C4-2B (cell line): Measurements from ENCODE around the gene FAT4.

ENCODE experiments used
- CTCF ChIP-seq: fragments of 450-650 bp; conservative IDR thresholded peaks from 2 replicates; pipeline ENCODE4 v1.5.1; 2017; ENCODE audit warnings: mild to moderate bottlenecking
- ZFX ChIP-seq: fragments of 450-650 bp; IDR thresholded peaks from 2 replicates; pipeline ENCODE4 v1.6.1; 2017

DNA sequence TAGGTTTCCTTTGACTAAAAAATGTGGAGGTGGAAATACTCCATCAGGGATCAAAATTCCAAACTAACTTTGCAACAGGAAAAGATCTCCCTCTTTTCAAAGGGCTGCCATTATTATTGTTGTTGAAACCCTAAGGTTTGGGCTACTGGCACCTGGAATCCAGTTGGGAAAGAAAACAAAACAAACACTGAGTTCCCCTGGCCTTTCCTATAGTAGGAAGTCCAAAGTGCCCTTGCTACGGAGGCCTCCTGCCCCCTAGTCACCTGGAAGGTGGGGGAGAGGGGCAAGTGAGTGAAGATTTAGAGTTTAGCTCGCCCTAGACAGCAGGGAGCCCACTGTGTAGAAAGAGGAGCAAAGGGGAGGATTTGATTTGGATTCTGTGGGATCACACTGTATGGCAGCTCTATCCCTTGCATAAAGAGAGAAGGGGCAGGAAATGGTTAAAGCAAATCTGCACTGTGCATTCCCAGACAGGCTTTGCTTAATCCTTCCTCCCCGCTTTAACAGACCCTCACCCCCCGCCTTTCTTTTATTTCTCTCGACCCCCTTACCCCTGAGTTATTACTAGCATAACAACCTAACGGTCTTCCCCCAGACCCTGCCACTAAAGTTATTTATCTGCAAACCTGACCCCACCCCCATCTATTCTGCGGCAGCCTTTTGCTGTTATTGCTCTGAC lies 627 bp upstream of the FAT4 start:
- TF ChIP-seq CTCF (no peak), ZFX (no peak)
